Embryonic facial prominence (tissue), 1 donor: Measurements from ENCODE around the gene MED26.

Experiments
- DNase-seq: peaks from one replicate; pipeline ENCODE4 v3.0.0-alpha.2; 2016; ENCODE audit errors: extremely low spot score

The MED26 gene

DNA sequence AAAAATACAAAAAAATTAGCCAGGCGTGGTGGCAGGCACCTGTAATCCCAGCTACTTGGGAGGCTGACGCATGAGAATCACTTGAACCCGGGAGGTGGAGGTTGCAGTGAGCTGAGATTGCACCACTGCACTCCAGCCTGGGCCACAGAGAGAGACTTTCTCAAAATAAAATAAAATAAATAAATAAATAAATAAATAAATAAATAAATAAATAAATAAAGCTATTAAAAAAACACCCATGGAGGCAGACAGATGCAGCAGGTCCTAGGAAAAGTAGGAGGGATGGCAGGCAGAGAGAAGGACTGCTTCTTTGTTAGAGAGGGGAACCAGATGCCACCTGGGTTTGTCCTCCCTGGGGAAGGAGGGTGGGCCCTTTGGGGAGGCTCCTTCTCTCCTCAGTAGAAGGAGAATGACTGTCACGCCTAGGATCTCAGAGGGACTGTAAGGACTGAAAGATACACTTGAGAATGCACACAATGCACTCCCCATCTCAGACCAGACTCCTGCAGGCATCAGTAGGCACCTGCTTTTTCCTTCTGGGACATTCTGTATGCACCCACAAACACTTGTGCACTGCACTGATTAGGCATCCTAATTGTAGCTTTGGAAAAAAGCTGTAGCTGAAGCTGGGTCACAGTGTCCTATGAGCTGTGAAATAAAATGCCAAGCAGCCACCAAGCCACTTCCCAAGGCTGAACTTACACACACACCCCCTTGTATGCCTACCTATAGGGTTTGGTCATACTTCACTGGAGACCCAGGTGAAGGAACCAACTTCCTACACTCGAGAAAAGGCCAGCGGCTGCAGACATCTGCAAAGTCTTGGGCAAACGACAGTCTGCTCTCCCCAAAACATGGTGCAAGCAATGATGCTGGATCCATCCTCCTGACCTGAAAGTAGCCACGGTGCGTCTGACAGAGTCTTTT is 36.9 kb downstream of the MED26 start:
- DNase-seq: no peak

GRCh38 chr19:16589917-16590316 is 38.1 kb downstream of the MED26 start:
- DNase-seq: no peak

- DNase-seq: no peak
These were observed 39.0 kb downstream of the MED26 start for GRCh38 chr19:16588824-16589577.

GRCh38 chr19:16587833-16588823 is 39.9 kb downstream of the MED26 start:
- DNase-seq: no peak

DNA sequence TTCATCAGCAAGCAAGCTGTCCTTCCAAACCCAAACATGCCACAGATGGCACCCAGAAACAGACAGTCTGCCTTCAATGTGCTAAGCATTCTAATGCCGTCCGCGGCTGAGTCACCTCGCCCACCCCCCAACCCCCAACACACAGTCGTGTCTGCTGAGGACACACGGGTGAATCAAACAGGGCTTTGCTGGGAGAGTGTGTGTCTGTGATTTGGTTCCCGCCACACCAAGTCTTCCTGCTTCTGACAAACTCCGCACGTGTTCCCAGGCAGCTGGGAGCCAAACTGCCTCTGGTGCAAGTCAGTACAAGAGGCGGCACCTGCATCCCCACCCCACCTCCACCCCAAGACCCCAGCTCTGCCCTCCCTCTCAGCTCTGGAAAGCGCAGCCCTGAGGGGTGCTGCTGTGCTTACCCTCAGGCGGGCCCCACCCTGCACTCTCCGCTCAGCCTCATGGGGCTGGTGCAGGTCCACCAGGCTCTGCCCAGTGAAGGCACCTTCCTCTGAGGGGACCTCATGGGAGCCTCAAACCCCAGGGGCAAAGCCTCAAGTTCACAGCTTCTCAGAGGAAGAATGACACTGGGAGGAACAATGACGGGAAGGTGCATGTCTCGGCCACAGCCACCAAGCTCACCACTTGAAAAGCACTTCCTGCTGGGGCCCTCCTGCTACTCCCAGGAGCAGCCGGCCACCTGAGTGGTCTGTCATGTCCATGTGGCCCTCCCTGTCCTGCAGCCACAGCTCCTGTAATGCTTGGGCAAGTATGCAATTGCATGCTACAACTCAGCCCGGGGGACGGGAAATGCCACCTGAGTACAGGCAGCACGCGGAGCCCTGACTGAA is 40.8 kb downstream of the MED26 start:
- no peak for DNase-seq

GRCh38 chr19:16586477-16586871 is 41.5 kb downstream of the MED26 start:
- DNase-seq: no peak

GRCh38 chr19:16585808-16586476 is 42.1 kb downstream of the MED26 start:
- no peak for DNase-seq

GRCh38 chr19:16585094-16585801 is 42.8 kb downstream of the MED26 start:
- no peak for DNase-seq

- DNase-seq: no peak
These were observed 43.5 kb downstream of the MED26 start for GRCh38 chr19:16584248-16585093.

- no peak for DNase-seq
These were observed 45.3 kb downstream of the MED26 start for GRCh38 chr19:16582486-16583261.

- DNase-seq: no peak
These were observed 46.0 kb downstream of the MED26 start for GRCh38 chr19:16581971-16582343.

DNA sequence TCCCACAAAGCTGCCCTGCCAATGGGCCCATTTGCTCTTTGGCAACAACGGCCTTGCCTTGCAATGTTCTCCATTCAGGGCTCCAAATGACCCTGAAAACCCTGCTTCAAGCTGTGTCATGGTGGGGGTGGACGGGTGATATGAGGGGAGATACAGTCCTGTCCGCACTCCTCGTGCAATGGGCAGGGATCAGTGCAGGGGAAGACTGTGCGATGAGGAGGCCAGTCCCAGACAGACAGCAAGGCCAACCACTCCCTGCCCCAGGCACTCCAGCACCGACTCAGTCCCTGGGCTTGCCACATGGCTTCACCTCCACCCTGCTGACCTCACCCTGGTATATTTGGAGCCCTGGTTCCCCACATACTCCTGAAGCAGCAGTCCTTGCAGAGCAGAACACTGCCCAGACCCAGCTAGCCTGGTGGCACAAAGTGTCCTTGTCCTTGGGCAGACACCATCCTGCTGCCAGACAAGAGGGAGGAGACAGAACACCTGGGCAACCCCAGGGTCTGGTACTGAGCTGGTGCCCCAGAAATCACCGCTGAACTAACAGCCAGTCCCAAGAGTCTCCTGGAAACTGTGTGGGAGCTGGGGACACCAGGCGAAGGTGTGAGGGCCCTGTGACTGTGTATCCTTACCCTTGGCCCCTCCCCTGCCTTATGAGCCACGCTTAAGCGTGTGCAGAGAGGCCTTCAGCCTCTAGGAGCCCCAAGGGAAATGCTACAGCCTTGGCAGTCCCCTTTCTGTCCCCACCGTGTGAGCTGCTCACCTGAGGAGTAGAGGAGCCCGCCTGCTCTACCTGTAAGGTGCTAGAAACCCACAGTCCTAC is 46.6 kb downstream of the MED26 start:
- no peak for DNase-seq

- no peak for DNase-seq
These were observed 48.6 kb downstream of the MED26 start for GRCh38 chr19:16579381-16579780.

GRCh38 chr19:16577531-16577985 is 50.4 kb downstream of the MED26 start:
- no peak for DNase-seq

- no peak for DNase-seq
These were observed 51.1 kb downstream of the MED26 start for GRCh38 chr19:16576690-16577530.
